ENCODE data around the gene HOXC6. TPM values are rescaled to one million over a fixed set of nuclear protein-coding genes. Genes with fewer than 3 reads are reported as not detected.

Gene HOXC6
- total and polyA plus RNA-seq, 9 of the 15 experiments (the other 6 are each of a cell fraction or from before 2014, with no cell fraction given) = 0.06 to 4.0 (median 1.4) TPM

DNA sequence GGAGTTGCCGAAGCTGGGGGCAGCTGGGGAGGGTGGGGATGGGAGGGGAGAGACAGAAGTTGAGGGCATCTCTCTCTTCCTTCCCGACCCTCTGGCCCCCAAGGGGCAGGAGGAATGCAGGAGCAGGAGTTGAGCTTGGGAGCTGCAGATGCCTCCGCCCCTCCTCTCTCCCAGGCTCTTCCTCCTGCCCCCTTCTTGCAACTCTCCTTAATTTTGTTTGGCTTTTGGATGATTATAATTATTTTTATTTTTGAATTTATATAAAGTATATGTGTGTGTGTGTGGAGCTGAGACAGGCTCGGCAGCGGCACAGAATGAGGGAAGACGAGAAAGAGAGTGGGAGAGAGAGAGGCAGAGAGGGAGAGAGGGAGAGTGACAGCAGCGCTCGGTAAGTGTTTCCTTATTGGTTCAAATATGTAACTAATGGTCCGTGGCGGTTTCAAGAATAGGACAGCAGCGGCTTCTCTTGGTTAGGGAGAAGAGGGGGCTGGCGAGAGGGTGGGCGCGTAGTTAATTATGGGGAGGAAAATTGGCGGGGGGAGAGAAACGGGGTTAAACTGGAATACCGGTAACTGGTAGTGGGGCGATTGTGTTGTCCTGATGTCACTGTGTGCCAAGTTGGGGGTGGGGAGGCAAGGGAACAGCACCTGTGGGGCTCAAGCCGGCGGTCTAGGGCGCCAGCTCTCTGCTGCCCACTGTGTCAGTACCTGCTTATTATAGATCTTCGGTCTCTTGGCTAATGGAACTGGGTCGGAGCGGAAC is 11.0 kb upstream of the HOXC6 start (continued):
- TF ChIP-seq, protein P1, sequence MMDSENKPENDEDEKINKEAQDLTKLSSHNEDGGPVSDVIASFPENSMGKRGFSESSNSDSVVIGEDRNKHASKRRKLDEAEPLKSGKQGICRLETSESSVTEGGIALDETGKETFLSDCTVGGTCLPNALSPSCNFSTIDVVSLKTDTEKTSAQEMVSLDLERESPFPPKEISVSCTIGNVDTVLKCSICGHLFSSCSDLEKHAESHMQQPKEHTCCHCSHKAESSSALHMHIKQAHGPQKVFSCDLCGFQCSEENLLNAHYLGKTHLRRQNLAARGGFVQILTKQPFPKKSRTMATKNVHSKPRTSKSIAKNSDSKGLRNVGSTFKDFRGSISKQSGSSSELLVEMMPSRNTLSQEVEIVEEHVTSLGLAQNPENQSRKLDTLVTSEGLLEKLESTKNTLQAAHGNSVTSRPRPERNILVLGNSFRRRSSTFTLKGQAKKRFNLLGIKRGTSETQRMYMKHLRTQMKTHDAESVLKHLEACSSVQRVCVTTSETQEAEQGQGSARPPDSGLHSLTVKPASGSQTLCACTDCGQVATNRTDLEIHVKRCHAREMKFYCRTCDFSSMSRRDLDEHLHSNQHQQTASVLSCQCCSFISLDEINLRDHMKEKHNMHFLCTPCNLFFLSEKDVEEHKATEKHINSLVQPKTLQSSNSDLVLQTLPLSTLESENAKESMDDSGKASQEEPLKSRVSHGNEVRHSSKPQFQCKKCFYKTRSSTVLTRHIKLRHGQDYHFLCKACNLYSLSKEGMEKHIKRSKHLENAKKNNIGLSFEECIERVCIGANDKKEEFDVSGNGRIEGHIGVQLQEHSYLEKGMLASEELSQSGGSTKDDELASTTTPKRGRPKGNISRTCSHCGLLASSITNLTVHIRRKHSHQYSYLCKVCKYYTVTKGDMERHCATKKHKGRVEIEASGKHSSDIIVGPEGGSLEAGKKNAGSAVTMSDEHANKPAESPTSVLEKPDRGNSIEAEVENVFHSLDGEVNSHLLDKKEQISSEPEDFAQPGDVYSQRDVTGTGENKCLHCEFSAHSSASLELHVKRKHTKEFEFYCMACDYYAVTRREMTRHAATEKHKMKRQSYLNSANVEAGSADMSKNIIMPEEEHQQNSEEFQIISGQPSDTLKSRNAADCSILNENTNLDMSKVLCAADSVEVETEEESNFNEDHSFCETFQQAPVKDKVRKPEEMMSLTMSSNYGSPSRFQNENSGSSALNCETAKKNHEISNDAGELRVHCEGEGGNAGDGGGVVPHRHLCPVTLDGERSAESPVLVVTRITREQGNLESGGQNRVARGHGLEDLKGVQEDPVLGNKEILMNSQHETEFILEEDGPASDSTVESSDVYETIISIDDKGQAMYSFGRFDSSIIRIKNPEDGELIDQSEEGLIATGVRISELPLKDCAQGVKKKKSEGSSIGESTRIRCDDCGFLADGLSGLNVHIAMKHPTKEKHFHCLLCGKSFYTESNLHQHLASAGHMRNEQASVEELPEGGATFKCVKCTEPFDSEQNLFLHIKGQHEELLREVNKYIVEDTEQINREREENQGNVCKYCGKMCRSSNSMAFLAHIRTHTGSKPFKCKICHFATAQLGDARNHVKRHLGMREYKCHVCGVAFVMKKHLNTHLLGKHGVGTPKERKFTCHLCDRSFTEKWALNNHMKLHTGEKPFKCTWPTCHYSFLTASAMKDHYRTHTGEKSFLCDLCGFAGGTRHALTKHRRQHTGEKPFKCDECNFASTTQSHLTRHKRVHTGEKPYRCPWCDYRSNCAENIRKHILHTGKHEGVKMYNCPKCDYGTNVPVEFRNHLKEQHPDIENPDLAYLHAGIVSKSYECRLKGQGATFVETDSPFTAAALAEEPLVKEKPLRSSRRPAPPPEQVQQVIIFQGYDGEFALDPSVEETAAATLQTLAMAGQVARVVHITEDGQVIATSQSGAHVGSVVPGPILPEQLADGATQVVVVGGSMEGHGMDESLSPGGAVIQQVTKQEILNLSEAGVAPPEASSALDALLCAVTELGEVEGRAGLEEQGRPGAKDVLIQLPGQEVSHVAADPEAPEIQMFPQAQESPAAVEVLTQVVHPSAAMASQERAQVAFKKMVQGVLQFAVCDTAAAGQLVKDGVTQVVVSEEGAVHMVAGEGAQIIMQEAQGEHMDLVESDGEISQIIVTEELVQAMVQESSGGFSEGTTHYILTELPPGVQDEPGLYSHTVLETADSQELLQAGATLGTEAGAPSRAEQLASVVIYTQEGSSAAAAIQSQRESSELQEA (IDR thresholded peaks at IDR 0.05; ENCODE audit: low read depth) = no peak
- TF ChIP-seq ZNF785 (CRISPR knock-in tag; IDR thresholded peaks at IDR 0.05) (no peak), NCOA2 (IDR thresholded peaks at IDR 0.05; ENCODE audit: partially characterized antibody in 2 of 2) (no peak), ZNF436 (CRISPR knock-in tag; IDR thresholded peaks at IDR 0.05) (no peak), CEBPG (CRISPR knock-in tag; IDR thresholded peaks at IDR 0.05) (no peak), CEBPG (tag; conservative IDR thresholded peaks at IDR 0.05 in 1 of 2, IDR thresholded peaks at IDR 0.05 in 1 of 2) (no peak), XRCC5 (IDR thresholded peaks at IDR 0.05; ENCODE audit: low read depth, low read length) (no peak), EZH2 (IDR thresholded peaks at IDR 0.05; ENCODE audit: borderline replicate concordance, low read depth, low read length) (no peak), RBBP5 (IDR thresholded peaks at IDR 0.05; ENCODE audit: borderline replicate concordance, insufficient read depth, low read length, poor library complexity, severe bottlenecking) (no peak), PTBP1 (IDR thresholded peaks at IDR 0.05; ENCODE audit: low read depth, low read length) (0 out of 2 replicates have a peak, but pooled peaks have one; percentile 19), PHF20 (IDR thresholded peaks at IDR 0.05; ENCODE audit: partially characterized antibody) (no peak), EGR1 (conservative IDR thresholded peaks at IDR 0.05) (no peak), TCF3 (CRISPR knock-in tag; IDR thresholded peaks at IDR 0.05) (no peak)
- TF ChIP-seq, protein P2, sequence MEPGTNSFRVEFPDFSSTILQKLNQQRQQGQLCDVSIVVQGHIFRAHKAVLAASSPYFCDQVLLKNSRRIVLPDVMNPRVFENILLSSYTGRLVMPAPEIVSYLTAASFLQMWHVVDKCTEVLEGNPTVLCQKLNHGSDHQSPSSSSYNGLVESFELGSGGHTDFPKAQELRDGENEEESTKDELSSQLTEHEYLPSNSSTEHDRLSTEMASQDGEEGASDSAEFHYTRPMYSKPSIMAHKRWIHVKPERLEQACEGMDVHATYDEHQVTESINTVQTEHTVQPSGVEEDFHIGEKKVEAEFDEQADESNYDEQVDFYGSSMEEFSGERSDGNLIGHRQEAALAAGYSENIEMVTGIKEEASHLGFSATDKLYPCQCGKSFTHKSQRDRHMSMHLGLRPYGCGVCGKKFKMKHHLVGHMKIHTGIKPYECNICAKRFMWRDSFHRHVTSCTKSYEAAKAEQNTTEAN (CRISPR knock-in tag; IDR thresholded peaks at IDR 0.05) = no peak
- TF ChIP-seq, protein P3, sequence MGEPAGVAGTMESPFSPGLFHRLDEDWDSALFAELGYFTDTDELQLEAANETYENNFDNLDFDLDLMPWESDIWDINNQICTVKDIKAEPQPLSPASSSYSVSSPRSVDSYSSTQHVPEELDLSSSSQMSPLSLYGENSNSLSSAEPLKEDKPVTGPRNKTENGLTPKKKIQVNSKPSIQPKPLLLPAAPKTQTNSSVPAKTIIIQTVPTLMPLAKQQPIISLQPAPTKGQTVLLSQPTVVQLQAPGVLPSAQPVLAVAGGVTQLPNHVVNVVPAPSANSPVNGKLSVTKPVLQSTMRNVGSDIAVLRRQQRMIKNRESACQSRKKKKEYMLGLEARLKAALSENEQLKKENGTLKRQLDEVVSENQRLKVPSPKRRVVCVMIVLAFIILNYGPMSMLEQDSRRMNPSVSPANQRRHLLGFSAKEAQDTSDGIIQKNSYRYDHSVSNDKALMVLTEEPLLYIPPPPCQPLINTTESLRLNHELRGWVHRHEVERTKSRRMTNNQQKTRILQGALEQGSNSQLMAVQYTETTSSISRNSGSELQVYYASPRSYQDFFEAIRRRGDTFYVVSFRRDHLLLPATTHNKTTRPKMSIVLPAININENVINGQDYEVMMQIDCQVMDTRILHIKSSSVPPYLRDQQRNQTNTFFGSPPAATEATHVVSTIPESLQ (CRISPR knock-in tag; IDR thresholded peaks at IDR 0.05) = no peak
